ENCODE measurements around the gene NXT1. TPM values are rescaled to one million over a fixed set of nuclear protein-coding genes. Genes with fewer than 3 reads are reported as not detected.

NXT1 gene
- total RNA-seq, 1 experiment from 2014 or later = 40.1 TPM

GRCh38 chr20:23313271-23313670 lies 37.3 kb upstream of the NXT1 start:
- TF ChIP-seq CTCF (IDR thresholded peaks at IDR 0.05; ENCODE audit: unreplicated experiment) = no peak
- BruUV-seq (replicated peaks) = no TSS peak
- Mint-ChIP-seq H3K4me3 (ENCODE audit: unreplicated experiment) (no peak overlapping the region), H3K27ac (ENCODE audit: low read depth, unreplicated experiment) (no peak overlapping the region), H3K36me3 (ENCODE audit: insufficient read depth, unreplicated experiment) (no peaks in the 10 kb centered on the region), H3K9me3 (ENCODE audit: unreplicated experiment) (no peaks in the 10 kb centered on the region), H3K4me1 (ENCODE audit: insufficient read depth, unreplicated experiment) (no peaks in the 10 kb centered on the region), H3K27me3 (ENCODE audit: insufficient read depth, unreplicated experiment) (no peaks in the 10 kb centered on the region)
- POLR2A ChIA-PET = no interaction called here
- CTCF ChIA-PET = interaction anchor here (1.2 to 1.7 kb wide), 2 partner anchors 10 to 36 kb away, joined by 3 to 5 read pairs; no protein-coding TSS in a partner anchor
- intact Hi-C loops (cut with micrococcal nuclease) = no loop called here
- no peak for DNase-seq (ENCODE audit: unreplicated experiment)

- no peak overlapping the region for H3K4me3 Mint-ChIP-seq (ENCODE audit: unreplicated experiment)
- no peaks in the 10 kb centered on the region for H3K36me3 Mint-ChIP-seq (ENCODE audit: insufficient read depth, unreplicated experiment)
- no peaks in the 10 kb centered on the region for H3K27me3 Mint-ChIP-seq (ENCODE audit: insufficient read depth, unreplicated experiment)
- no peak for DNase-seq (ENCODE audit: unreplicated experiment)
- no peak overlapping the region for H3K27ac Mint-ChIP-seq (ENCODE audit: low read depth, unreplicated experiment)
- no peak for TF ChIP-seq CTCF (IDR thresholded peaks at IDR 0.05; ENCODE audit: unreplicated experiment)
- ChIA-PET POLR2A (no interaction called here), CTCF (interaction anchor here (1.0 kb wide), 1 partner anchor 25 kb away, joined by 3 read pairs; no protein-coding TSS in a partner anchor)
- intact Hi-C loops (cut with micrococcal nuclease) = no loop called here
- no peaks in the 10 kb centered on the region for H3K4me1 Mint-ChIP-seq (ENCODE audit: insufficient read depth, unreplicated experiment)
- no TSS peak for BruUV-seq (replicated peaks)
- no peaks in the 10 kb centered on the region for H3K9me3 Mint-ChIP-seq (ENCODE audit: unreplicated experiment)
Observed at GRCh38 chr20:23314699-23315098, 35.9 kb upstream of the NXT1 start.

GRCh38 chr20:23315099-23315498 lies 35.5 kb upstream of the NXT1 start:
- H3K36me3 Mint-ChIP-seq (ENCODE audit: insufficient read depth, unreplicated experiment) = no peaks in the 10 kb centered on the region
- ChIA-PET POLR2A (no interaction called here), CTCF (interaction anchor here (0.7 to 1.0 kb wide), 2 partner anchors 20 to 24 kb away, joined by 3 read pairs; no protein-coding TSS in a partner anchor)
- intact Hi-C loops (cut with micrococcal nuclease) = no loop called here
- H3K27ac Mint-ChIP-seq (ENCODE audit: low read depth, unreplicated experiment) = no peak overlapping the region
- no peaks in the 10 kb centered on the region for H3K4me1 Mint-ChIP-seq (ENCODE audit: insufficient read depth, unreplicated experiment)
- no TSS peak for BruUV-seq (replicated peaks)
- no peak for TF ChIP-seq CTCF (IDR thresholded peaks at IDR 0.05; ENCODE audit: unreplicated experiment)
- no peak for DNase-seq (ENCODE audit: unreplicated experiment)
- H3K9me3 Mint-ChIP-seq (ENCODE audit: unreplicated experiment) = no peaks in the 10 kb centered on the region
- H3K27me3 Mint-ChIP-seq (ENCODE audit: insufficient read depth, unreplicated experiment) = no peaks in the 10 kb centered on the region
- no peak overlapping the region for H3K4me3 Mint-ChIP-seq (ENCODE audit: unreplicated experiment)

- no peaks in the 10 kb centered on the region for H3K9me3 Mint-ChIP-seq (ENCODE audit: unreplicated experiment)
- no peak overlapping the region for H3K27ac Mint-ChIP-seq (ENCODE audit: low read depth, unreplicated experiment)
- no peak for TF ChIP-seq CTCF (IDR thresholded peaks at IDR 0.05; ENCODE audit: unreplicated experiment)
- intact Hi-C loops (cut with micrococcal nuclease) = no loop called here
- H3K4me3 Mint-ChIP-seq (ENCODE audit: unreplicated experiment) = no peak overlapping the region
- no peaks in the 10 kb centered on the region for H3K36me3 Mint-ChIP-seq (ENCODE audit: insufficient read depth, unreplicated experiment)
- CTCF ChIA-PET = interaction anchor here (0.5 kb wide), 1 partner anchor 288 kb away, joined by 3 read pairs; no protein-coding TSS in a partner anchor
- POLR2A ChIA-PET = no interaction called here
- H3K4me1 Mint-ChIP-seq (ENCODE audit: insufficient read depth, unreplicated experiment) = no peaks in the 10 kb centered on the region
- BruUV-seq (replicated peaks) = no TSS peak
- no peak for DNase-seq (ENCODE audit: unreplicated experiment)
- H3K27me3 Mint-ChIP-seq (ENCODE audit: insufficient read depth, unreplicated experiment) = no peaks in the 10 kb centered on the region
Observed at GRCh38 chr20:23316626-23317025, 34.0 kb upstream of the NXT1 start.
